ENCODE data around the gene PAPSS2.
"Not testable (repeated sequence)": the region's sequence is repeated elsewhere in the genome, so short reads cannot be mapped to it uniquely, and the experiment has no call there.

PAPSS2 gene

DNA sequence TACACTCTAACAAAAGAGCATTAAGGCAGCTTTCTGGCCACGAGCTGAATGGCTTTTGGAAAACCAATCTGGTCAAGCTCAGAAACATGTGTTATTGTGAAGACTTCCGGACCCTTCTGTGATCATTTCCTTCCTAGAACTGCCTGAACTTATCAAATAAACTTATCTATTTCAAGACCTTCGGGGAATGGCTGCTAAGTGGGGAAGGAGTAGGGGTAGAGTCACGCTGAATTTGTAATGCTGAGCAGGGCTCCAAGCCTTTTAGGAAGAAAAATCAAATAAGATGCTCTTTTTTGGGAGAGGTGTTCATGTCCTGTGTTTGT is 56.6 kb downstream of the PAPSS2 start:
- H3K36me3 ChIP-seq (ENCODE audit: insufficient read depth, low read depth, low read length), result peaks cover 29% of the 10 kb centered on the region

DNA sequence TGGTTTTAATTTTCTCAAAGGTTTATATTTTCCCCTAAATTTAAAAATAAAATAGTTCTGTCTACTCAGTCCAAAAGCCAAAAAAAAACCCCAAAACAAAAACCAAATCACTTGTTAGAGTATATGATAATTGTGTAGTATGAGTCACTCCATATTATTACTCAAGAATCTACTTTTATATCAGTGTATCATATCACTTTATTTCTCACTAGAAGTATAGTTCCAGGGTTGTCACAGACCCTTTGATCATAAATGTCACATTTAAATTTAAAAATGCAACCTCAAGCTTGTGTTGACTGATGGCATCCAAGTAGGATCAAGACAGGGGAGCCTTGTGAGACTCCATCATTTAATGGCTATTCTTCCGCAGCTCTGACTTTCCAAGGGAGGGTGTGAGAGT is 61.0 kb downstream of the PAPSS2 start:
- H3K36me3 ChIP-seq (ENCODE audit: insufficient read depth, low read depth, low read length), result peaks cover 16% of the 10 kb centered on the region
- no peak overlapping the region for H3K9ac ChIP-seq (ENCODE audit: low read depth, low read length)
- no peaks in the 10 kb centered on the region for H3K27me3 ChIP-seq (ENCODE audit: insufficient read depth, low read length)
- H3K4me1 ChIP-seq (ENCODE audit: insufficient read depth, low read length), result no peaks in the 10 kb centered on the region
- no peak overlapping the region for H3K27ac ChIP-seq (ENCODE audit: low read length)
- no peak overlapping the region for H3K4me3 ChIP-seq (ENCODE audit: low read length)
- no peaks in the 10 kb centered on the region for H3K9me3 ChIP-seq (ENCODE audit: insufficient read depth, low read depth, low read length)

More for the DNA sequence above, 56.6 kb downstream of the PAPSS2 start:
- Histone ChIP-seq H3K4me1 (ENCODE audit: insufficient read depth, low read length) (peaks cover 8% of the 10 kb centered on the region; the same call in 1 of the 2 replicates), H3K4me3 (ENCODE audit: low read length) (no peak overlapping the region), H3K9me3 (ENCODE audit: insufficient read depth, low read depth, low read length) (no peaks in the 10 kb centered on the region), H3K27ac (ENCODE audit: low read length) (no peak overlapping the region), H3K9ac (ENCODE audit: low read depth, low read length) (no peak overlapping the region), H3K27me3 (ENCODE audit: insufficient read depth, low read length) (no peaks in the 10 kb centered on the region)

DNA sequence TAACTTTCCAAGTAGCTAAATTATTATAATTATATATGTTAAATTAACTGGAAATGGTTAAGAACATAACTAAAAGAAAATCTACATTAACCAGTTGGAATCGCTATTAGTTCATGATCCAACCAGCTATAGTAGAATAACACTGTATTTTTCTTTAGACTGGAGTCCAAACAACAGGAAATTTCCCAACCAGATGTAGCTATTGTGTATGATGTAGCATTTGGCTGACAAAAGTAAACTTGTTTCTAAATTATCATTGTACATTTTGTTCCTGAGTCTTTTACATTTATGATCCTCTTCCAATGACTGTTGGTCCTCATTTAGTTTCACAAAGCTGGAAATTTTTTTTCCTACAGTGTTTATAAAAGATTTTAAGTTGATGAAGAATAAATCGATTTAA is 62.1 kb downstream of the PAPSS2 start:
- Histone ChIP-seq H3K4me3 (ENCODE audit: low read length) (no peak overlapping the region), H3K36me3 (ENCODE audit: insufficient read depth, low read depth, low read length) (peaks cover 6% of the 10 kb centered on the region; the same call in 1 of the 2 replicates), H3K27me3 (ENCODE audit: insufficient read depth, low read length) (no peaks in the 10 kb centered on the region), H3K4me1 (ENCODE audit: insufficient read depth, low read length) (no peaks in the 10 kb centered on the region), H3K27ac (ENCODE audit: low read length) (no peak overlapping the region), H3K9ac (ENCODE audit: low read depth, low read length) (no peak overlapping the region), H3K9me3 (ENCODE audit: insufficient read depth, low read depth, low read length) (no peaks in the 10 kb centered on the region)

DNA sequence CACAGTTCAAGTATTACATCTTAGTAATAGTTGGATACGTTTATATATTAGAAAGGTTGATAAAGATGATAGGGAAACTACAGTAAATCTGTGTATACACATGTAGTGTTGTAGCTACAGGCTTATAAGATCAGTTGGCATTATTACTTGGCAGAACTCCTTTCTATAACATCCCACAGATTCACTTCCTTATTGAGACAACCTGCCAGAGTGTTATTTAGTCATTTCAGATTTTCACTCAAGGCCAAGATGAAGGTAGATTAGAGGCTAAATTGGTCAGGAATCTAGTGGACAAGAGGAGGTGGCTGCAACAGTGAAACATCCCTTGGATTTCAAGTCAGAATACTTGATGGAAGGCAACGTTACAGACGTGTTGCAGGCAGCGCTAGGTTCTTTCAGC is 63.0 kb downstream of the PAPSS2 start:
- Histone ChIP-seq H3K9me3 (ENCODE audit: insufficient read depth, low read depth, low read length) (no peaks in the 10 kb centered on the region), H3K4me1 (ENCODE audit: insufficient read depth, low read length) (no peaks in the 10 kb centered on the region), H3K27me3 (ENCODE audit: insufficient read depth, low read length) (no peaks in the 10 kb centered on the region), H3K4me3 (ENCODE audit: low read length) (no peak overlapping the region), H3K9ac (ENCODE audit: low read depth, low read length) (no peak overlapping the region), H3K36me3 (ENCODE audit: insufficient read depth, low read depth, low read length) (peaks cover 6% of the 10 kb centered on the region; the same call in 1 of the 2 replicates), H3K27ac (ENCODE audit: low read length) (no peak overlapping the region)

DNA sequence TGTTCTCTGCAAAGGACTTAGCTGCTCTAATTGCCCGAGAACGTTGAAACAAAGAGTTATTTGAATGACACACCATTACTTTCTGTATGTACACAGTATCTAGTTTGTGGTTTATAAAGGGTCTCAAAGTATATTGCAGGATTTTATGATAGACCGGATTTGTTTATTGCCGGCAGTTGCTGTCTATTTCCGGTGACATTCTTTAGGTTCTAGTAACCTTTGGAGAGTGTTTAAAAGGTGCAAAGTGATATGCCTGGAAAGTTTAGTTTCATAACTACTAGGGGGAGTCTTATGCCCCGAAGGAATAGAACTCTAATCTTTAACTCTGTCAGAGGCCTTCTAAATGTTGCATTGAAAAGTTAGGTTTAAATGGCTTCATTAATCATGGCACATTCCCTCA is 63.8 kb downstream of the PAPSS2 start:
- no peak overlapping the region for H3K4me3 ChIP-seq (ENCODE audit: low read length)
- no peak overlapping the region for H3K27ac ChIP-seq (ENCODE audit: low read length)
- no peaks in the 10 kb centered on the region for H3K9me3 ChIP-seq (ENCODE audit: insufficient read depth, low read depth, low read length)
- no peaks in the 10 kb centered on the region for H3K4me1 ChIP-seq (ENCODE audit: insufficient read depth, low read length)
- no peak overlapping the region for H3K9ac ChIP-seq (ENCODE audit: low read depth, low read length)
- H3K27me3 ChIP-seq (ENCODE audit: insufficient read depth, low read length), result no peaks in the 10 kb centered on the region
- H3K36me3 ChIP-seq (ENCODE audit: insufficient read depth, low read depth, low read length), result peaks cover 6% of the 10 kb centered on the region; the same call in 1 of the 2 replicates

DNA sequence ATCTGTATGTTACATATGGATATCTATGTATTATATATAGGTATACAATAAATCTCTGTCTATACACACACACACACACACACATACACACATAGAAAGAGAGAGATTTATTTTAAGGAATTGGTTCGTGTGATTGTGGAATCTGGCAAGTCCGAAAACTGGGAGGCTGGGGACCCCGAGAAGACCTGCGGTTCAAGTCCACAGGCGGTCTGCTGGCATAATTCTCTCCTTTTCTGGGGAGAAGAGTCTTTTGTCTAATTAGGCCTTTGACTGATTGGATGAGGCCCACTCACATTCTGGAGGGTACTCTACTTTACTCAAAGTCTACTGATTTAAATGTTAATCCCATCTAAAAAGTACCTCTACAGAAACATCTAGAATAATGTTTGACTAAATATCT is 65.1 kb downstream of the PAPSS2 start:
- no peak overlapping the region for H3K4me3 ChIP-seq (ENCODE audit: low read length)
- no peak overlapping the region for H3K27ac ChIP-seq (ENCODE audit: low read length)
- no peaks in the 10 kb centered on the region for H3K27me3 ChIP-seq (ENCODE audit: insufficient read depth, low read length)
- H3K9ac ChIP-seq (ENCODE audit: low read depth, low read length), result no peak overlapping the region
- H3K4me1 ChIP-seq (ENCODE audit: insufficient read depth, low read length), result no peaks in the 10 kb centered on the region; the same call in 1 of the 2 replicates
- no peaks in the 10 kb centered on the region for H3K36me3 ChIP-seq (ENCODE audit: insufficient read depth, low read depth, low read length)
- H3K9me3 ChIP-seq (ENCODE audit: insufficient read depth, low read depth, low read length), result no peaks in the 10 kb centered on the region

DNA sequence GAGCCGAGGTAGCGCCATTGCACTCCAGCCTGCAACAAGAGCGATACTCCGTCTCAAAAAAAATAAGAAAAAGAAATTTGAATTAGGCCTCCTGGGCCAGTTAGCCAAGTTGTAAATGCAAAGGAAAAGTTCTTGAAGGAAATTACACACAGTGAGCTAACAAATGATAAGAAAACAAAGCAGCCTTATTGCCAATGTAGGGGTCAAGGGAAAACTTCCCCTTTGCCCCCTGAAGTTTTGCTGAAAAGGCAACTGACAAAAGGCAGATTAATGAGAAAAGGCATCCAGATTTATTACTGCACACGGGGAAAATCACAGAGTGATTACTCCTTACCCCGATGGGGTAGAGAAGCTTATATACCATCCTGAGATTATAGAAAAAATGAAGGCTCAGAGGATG is 70.3 kb downstream of the PAPSS2 start:
- Histone ChIP-seq H3K4me3 (ENCODE audit: low read length) (no peak overlapping the region), H3K36me3 (ENCODE audit: insufficient read depth, low read depth, low read length) (no peaks in the 10 kb centered on the region), H3K27ac (ENCODE audit: low read length) (no peak overlapping the region), H3K9ac (ENCODE audit: low read depth, low read length) (no peak overlapping the region), H3K9me3 (ENCODE audit: insufficient read depth, low read depth, low read length) (no peaks in the 10 kb centered on the region), H3K27me3 (ENCODE audit: insufficient read depth, low read length) (no peaks in the 10 kb centered on the region), H3K4me1 (ENCODE audit: insufficient read depth, low read length) (peaks cover 7% of the 10 kb centered on the region; the same call in 1 of the 2 replicates)

DNA sequence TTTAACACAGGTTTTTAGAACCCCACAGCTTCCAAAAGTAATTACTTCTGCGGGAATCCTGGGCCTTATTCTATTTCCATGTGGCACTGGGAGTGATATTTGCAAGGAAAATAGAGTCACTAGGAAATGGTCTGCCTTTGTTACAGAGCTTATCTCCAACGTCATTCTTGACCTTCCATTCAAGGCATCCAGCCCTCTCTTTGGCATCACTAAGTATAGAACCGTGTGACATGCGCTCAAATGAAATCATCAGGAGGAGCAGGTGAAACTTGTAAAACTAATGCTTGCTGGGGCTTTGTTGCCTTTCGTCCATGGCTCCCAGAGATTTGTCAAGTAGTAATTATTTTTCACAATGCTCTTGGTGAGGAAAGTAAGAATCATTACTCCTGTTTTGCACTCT is 73.4 kb downstream of the PAPSS2 start:
- no peak overlapping the region for H3K27ac ChIP-seq (ENCODE audit: low read length)
- H3K36me3 ChIP-seq (ENCODE audit: insufficient read depth, low read depth, low read length), result no peaks in the 10 kb centered on the region
- no peaks in the 10 kb centered on the region for H3K9me3 ChIP-seq (ENCODE audit: insufficient read depth, low read depth, low read length)
- H3K4me1 ChIP-seq (ENCODE audit: insufficient read depth, low read length), result peaks cover 7% of the 10 kb centered on the region; the same call in 1 of the 2 replicates
- H3K9ac ChIP-seq (ENCODE audit: low read depth, low read length), result no peak overlapping the region
- H3K27me3 ChIP-seq (ENCODE audit: insufficient read depth, low read length), result no peaks in the 10 kb centered on the region
- no peak overlapping the region for H3K4me3 ChIP-seq (ENCODE audit: low read length)

DNA sequence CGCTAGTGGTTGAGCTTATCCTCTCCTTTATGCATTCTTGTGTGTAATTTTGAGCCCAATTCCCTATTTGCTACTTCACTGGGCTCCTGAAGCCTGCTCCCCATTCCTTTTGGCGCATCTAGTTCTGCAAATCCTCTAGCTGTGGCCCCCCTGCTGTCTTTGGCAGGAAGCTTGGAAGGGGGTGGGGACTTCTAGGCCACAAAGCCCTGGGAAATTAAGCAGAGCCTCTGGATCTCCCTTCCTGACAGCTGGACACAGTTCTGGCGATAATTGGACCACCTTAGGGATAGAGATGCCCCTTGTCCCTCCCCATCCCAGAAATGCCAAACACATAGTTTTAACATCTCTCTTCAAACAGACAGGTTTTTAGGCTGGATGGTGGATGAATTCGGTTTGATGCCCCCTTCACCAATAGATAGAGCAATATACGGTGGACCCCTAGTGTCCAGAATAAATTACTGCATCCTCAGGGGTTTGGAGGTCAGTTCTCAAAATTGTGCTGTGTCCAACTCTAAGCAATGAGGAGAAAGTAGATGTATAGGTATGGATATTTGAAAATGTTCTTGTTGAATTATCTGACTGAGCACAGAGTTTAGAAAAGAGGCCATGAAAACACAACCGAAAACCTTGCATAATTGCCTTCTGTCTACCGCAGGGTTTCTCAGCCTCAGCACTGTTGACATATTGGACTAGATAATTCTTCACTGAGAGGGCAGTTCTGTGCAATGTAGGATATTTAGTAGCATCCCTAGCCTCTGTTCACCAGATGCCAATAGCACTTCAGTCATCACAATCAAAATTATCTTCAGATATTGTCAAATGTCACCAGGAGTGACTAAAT is 75.5 kb downstream of the PAPSS2 start:
- H3K27me3 ChIP-seq (ENCODE audit: insufficient read depth, low read length), result no peaks in the 10 kb centered on the region
- no peaks in the 10 kb centered on the region for H3K36me3 ChIP-seq (ENCODE audit: insufficient read depth, low read depth, low read length)
- peaks cover 4% of the 10 kb centered on the region; the same call in 1 of the 2 replicates for H3K4me1 ChIP-seq (ENCODE audit: insufficient read depth, low read length)
- H3K4me3 ChIP-seq (ENCODE audit: low read length), result peak overlapping the region; percentile 44; the same call in 1 of the 2 replicates
- H3K9me3 ChIP-seq (ENCODE audit: insufficient read depth, low read depth, low read length), result no peaks in the 10 kb centered on the region
- H3K27ac ChIP-seq (ENCODE audit: low read length), result no peak overlapping the region
- no peak overlapping the region for H3K9ac ChIP-seq (ENCODE audit: low read depth, low read length)

DNA sequence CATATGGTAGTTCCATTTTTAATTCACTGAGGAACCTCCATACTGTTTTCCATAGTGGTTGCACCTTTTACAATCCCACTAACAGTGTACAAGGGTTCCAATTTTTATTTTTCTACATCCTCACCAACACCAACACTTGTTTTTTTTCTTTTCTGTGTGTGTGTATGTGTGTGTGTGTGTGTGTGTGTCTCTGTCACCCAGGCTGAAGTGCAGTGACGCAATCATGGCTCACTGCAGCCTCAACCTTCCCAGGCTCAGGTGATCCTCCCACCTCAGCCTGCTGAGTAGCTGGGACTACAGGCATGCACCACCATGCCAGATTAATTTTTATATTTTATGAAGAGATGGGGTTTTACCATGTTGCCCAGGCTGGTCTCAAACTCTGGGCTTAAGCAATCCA is 78.6 kb downstream of the PAPSS2 start:
- H3K9ac ChIP-seq (ENCODE audit: low read depth, low read length); H3K36me3 ChIP-seq (ENCODE audit: insufficient read depth, low read depth, low read length); H3K27me3 ChIP-seq (ENCODE audit: insufficient read depth, low read length); H3K4me1 ChIP-seq (ENCODE audit: insufficient read depth, low read length); H3K9me3 ChIP-seq (ENCODE audit: insufficient read depth, low read depth, low read length); H3K4me3 ChIP-seq (ENCODE audit: low read length); H3K27ac ChIP-seq (ENCODE audit: low read length): not testable (repeated sequence)

DNA sequence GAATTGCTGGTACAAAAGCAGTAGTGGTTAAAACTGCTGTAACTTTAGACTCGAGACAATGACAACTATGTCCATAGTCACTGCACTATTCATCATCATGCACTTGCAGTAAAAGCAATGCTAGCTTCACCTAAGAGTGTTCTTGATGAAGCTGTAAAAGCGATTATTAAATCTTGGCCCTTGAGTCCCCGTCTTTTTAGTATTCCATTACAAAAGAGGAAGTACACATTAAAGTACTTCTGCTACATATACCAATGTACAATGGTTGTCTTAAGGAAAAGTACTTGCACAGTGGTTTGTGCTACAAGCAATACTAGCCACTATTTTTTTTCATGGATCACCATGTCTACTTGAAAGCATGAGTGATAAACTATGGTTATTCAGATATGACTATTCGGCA is 80.0 kb downstream of the PAPSS2 start:
- H3K27ac ChIP-seq (ENCODE audit: low read length), result no peak overlapping the region
- H3K36me3 ChIP-seq (ENCODE audit: insufficient read depth, low read depth, low read length), result peaks cover 6% of the 10 kb centered on the region
- H3K4me3 ChIP-seq (ENCODE audit: low read length), result no peak overlapping the region
- H3K27me3 ChIP-seq (ENCODE audit: insufficient read depth, low read length), result no peaks in the 10 kb centered on the region
- no peaks in the 10 kb centered on the region for H3K9me3 ChIP-seq (ENCODE audit: insufficient read depth, low read depth, low read length)
- H3K9ac ChIP-seq (ENCODE audit: low read depth, low read length), result no peak overlapping the region
- peaks cover 4% of the 10 kb centered on the region; the same call in 1 of the 2 replicates for H3K4me1 ChIP-seq (ENCODE audit: insufficient read depth, low read length)

DNA sequence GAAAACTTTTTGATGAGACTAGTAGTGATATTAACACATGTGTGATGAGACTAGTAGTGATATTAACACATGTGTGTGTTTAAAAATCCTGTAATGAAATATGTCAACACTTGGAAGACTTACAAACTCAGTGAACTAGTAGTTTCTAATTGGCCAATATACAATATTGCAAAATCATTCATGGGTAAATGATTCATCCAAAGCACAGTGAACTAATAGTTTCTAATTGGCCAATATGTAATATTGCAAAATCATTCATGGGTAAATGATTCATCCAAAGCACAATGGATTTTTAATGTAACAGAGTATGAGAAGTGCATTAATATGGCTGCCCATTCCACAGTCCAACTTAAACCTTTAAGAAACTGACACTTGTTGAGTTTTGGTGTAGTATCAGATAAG is 80.6 kb downstream of the PAPSS2 start:
- H3K9me3 ChIP-seq (ENCODE audit: insufficient read depth, low read depth, low read length), result no peaks in the 10 kb centered on the region
- H3K9ac ChIP-seq (ENCODE audit: low read depth, low read length), result no peak overlapping the region
- H3K27ac ChIP-seq (ENCODE audit: low read length), result no peak overlapping the region
- H3K36me3 ChIP-seq (ENCODE audit: insufficient read depth, low read depth, low read length), result peaks cover 9% of the 10 kb centered on the region
- no peaks in the 10 kb centered on the region for H3K27me3 ChIP-seq (ENCODE audit: insufficient read depth, low read length)
- no peak overlapping the region for H3K4me3 ChIP-seq (ENCODE audit: low read length)
- H3K4me1 ChIP-seq (ENCODE audit: insufficient read depth, low read length), result 0 out of 2 replicates have a peak, but pooled peaks cover 2% of the 10 kb centered on the region
